ENCODE results near the gene KCNH1.

GRCh38 chr1:210754878-210755665 is 378.9 kb downstream of the KCNH1 start:
- TF ChIP-seq CTCF (IDR thresholded peaks at IDR 0.05) (no peak), POLR2A (IDR thresholded peaks at IDR 0.05) (no peak)

Measured in testis (tissue), 2 donors.